ENCODE results near the gene RHAG. TPM values are rescaled to one million over a fixed set of nuclear protein-coding genes. Genes with fewer than 3 reads are reported as not detected.
A peak's percentile ranks its signal among the peaks of the same experiment; 100 is the strongest.

Gene RHAG
- total RNA-seq, 4 donors from 2014 or later = 0.19 TPM; not detected in 3

- TF ChIP-seq, protein P1, sequence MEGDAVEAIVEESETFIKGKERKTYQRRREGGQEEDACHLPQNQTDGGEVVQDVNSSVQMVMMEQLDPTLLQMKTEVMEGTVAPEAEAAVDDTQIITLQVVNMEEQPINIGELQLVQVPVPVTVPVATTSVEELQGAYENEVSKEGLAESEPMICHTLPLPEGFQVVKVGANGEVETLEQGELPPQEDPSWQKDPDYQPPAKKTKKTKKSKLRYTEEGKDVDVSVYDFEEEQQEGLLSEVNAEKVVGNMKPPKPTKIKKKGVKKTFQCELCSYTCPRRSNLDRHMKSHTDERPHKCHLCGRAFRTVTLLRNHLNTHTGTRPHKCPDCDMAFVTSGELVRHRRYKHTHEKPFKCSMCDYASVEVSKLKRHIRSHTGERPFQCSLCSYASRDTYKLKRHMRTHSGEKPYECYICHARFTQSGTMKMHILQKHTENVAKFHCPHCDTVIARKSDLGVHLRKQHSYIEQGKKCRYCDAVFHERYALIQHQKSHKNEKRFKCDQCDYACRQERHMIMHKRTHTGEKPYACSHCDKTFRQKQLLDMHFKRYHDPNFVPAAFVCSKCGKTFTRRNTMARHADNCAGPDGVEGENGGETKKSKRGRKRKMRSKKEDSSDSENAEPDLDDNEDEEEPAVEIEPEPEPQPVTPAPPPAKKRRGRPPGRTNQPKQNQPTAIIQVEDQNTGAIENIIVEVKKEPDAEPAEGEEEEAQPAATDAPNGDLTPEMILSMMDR (IDR thresholded peaks at IDR 0.05) = peak in 1 of 6 experiments; percentile 35
- no peak for TF ChIP-seq POLR2A (IDR thresholded peaks at IDR 0.05)
- Histone ChIP-seq H3K4me1 (peaks cover 0 to 3% (median 0%) of the 10 kb centered on the region in 3 donors), H3K4me3 (no peak overlapping the region), H3K27ac (no peak overlapping the region), H3K27me3 (no peaks in the 10 kb centered on the region), H3K36me3 (no peaks in the 10 kb centered on the region), H3K9me3 (no peaks in the 10 kb centered on the region)
- WGBS, 2 donors = 50 to 59% methylated on average over 6 of the region's 6 CpGs
- no peak for DNase-seq
- intact Hi-C loops (cut with DNase I) = no loop called here
Measured at GRCh38 chr6:49570474-49571079, 66.1 kb downstream of the RHAG start.

DNA sequence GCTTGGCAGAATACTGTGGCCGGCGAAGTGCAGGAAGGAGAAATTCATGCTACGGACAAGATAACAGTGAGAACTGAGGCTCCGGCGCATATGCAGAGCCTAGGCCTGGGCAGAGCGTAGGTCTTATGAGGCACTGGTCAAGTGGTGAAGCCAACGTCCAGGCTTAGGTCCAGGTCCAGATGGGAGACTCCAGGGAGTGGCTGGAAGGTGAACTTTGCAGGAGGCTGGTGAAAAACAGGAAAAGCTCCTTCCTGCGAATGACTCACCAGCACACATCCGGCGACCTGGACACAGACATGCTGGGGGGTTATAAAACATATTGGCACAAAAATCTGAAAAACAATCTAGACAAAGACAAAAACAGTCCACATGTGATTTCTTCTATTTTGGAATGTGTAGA, 70.8 kb downstream of the RHAG start:
- intact Hi-C loops (cut with DNase I) = no loop called here
- 54 to 67% methylated on average over 10 of the region's 10 CpGs for WGBS, 2 donors
- DNase-seq = no peak

DNA sequence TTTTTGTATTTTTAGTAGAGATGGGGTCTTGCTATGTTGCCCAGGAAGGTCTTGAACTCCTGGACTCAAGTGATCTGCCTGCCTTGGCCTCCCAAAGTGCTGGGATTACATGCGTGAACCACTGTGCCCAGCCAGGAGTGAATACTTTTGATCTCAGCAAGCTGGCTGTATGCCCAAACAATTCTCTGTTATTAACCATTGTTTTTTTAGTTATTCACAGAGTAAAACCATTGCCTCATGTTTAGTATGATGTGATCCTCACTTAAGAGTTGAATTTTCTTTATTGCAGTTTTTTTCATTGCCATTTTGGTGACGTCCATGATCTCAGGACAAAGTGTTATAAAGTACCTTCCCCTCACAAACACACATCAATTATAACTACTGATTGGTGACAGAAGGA, 71.4 kb downstream of the RHAG start:
- no peak overlapping the region for H3K4me3 ChIP-seq
- H3K36me3 ChIP-seq = no peaks in the 10 kb centered on the region
- H3K9me3 ChIP-seq = no peaks in the 10 kb centered on the region
- 51 to 54% methylated on average over 2 of the region's 2 CpGs for whole genome bisulfite sequencing, 2 donors
- no peak for TF ChIP-seq POLR2A (IDR thresholded peaks at IDR 0.05)
- DNase-seq = no peak
- H3K4me1 ChIP-seq = peaks cover 0 to 3% (median 0%) of the 10 kb centered on the region in 3 donors
- no peaks in the 10 kb centered on the region for H3K27me3 ChIP-seq
- H3K27ac ChIP-seq = peak overlapping the region in 1 of 4 donors; percentile 31
- intact Hi-C loops (cut with DNase I) = no loop called here

More for the DNA sequence above, 70.8 kb downstream of the RHAG start:
- peaks cover 0 to 3% (median 0%) of the 10 kb centered on the region in 3 donors for H3K4me1 ChIP-seq
- no peaks in the 10 kb centered on the region for H3K36me3 ChIP-seq
- no peaks in the 10 kb centered on the region for H3K27me3 ChIP-seq
- H3K9me3 ChIP-seq = no peaks in the 10 kb centered on the region
- TF ChIP-seq POLR2A (IDR thresholded peaks at IDR 0.05) = no peak
- TF ChIP-seq, protein P1 (IDR thresholded peaks at IDR 0.05) = no peak
- H3K4me3 ChIP-seq = no peak overlapping the region
- peak overlapping the region in 2 of 4 donors; percentile 31 to 40 for H3K27ac ChIP-seq

DNA sequence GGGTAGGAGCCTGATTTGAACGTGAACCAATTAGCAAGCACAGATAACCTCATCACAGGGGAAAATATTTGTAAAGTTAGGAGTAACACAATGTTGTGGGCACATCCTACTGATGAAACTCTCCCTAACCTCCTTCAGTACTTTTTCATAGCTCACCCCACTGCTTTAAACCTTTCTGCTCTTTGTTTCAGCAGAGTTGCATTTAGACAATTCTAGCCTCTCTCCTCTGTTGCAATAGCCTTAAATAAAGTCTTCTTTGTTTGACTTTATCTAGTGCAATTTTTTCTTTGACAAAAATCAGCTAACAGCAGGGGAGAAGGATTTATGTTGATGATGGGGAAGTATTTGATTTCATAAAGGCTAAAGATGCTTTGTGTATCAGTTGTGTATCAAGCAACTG, 72.1 kb downstream of the RHAG start:
- Histone ChIP-seq H3K4me1 (peaks cover 0 to 3% (median 0%) of the 10 kb centered on the region in 3 donors), H3K27ac (no peak overlapping the region), H3K9me3 (no peaks in the 10 kb centered on the region), H3K27me3 (no peaks in the 10 kb centered on the region), H3K4me3 (no peak overlapping the region), H3K36me3 (no peaks in the 10 kb centered on the region)
- no peak for TF ChIP-seq POLR2A (IDR thresholded peaks at IDR 0.05)
- TF ChIP-seq, protein P1 (IDR thresholded peaks at IDR 0.05) = no peak
- DNase-seq = no peak
- WGBS, 2 donors = 58 to 92% methylated on average over 1 of the region's 1 CpG
- intact Hi-C loops (cut with DNase I) = no loop called here

DNA sequence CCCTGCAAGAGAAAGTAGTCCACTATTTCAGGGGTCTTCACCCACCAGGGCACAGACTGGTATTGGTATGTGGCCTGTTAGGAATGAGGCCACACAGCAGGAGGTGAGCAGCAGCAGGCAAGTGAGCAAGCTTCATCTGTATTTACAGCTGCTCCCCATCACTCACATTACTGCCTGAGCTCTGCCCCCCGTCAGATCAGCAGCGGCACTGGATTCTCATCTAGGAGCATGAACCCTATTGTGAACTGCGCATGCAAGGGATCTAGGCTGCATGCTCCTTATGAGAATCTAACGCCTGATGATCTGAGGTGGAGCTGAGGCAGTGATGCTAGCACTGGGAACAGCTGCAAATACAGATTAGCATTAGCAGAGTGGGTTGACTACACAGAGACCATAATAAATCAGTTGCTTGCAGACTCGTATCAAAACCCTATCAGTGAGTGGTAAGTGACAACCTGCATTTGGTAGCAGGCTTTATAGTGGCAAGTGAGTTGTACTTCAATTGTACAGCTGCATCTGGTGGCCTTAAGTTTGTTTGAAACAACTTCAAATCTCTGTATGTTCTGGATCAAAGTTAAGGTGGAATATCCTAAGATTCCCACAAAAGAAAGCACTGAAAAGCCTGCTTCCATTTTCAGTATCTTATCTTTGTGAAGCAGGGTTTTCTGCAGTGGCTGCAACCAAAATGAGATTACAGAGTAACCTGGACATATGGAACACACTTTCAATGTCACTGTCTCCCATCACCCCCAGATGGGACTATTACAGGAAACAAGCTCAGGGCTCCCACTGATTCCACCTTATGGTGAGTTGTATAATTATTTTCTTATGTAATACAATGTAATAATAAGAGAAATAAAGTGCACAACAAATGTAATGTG, 73.4 kb downstream of the RHAG start:
- no peak for DNase-seq

More for the DNA sequence above, 73.4 kb downstream of the RHAG start:
- peaks cover 0 to 3% (median 0%) of the 10 kb centered on the region in 3 donors for H3K4me1 ChIP-seq
- 68 to 86% methylated on average over 2 to 4 of the region's 5 CpGs for WGBS, 2 donors
- no peak overlapping the region for H3K27ac ChIP-seq
- TF ChIP-seq, protein P1 (IDR thresholded peaks at IDR 0.05) = no peak
- TF ChIP-seq POLR2A (IDR thresholded peaks at IDR 0.05) = no peak
- no peak overlapping the region for H3K4me3 ChIP-seq
- intact Hi-C loops (cut with DNase I) = no loop called here
- no peaks in the 10 kb centered on the region for H3K9me3 ChIP-seq
- H3K27me3 ChIP-seq = no peaks in the 10 kb centered on the region
- no peaks in the 10 kb centered on the region for H3K36me3 ChIP-seq
